GM12878 (cell line): ENCODE measurements around the gene DYNLT2. TPM values are rescaled to one million over a fixed set of nuclear protein-coding genes. Genes with fewer than 3 reads are reported as not detected.

Experiments used
- ATAC-seq: fragments of 200-7000 bp; cut with Tn5 transposase; 3 replicates; pipeline ENCODE4 v1.9.1; 2020; ENCODE audit warnings: mild to moderate bottlenecking, moderate library complexity
- BruUV-seq: library from RNA; stranded (reverse); fragments of 400-500 nt; replicated peaks from 2 replicates; lab custom pipeline; 2021; lab: Mats Ljungman, UMichigan
- CTCF ChIA-PET: fragments of 300-600 bp; sonication (Branson Sonifier 250); formaldehyde crosslinking; extraction: SDS; loops from one replicate; lab custom pipeline; 2021; ENCODE audit warnings: inconsistent platforms; lab: Yijun Ruan, JAX
- POLR2A ChIA-PET: fragments of 350-600 bp; formaldehyde crosslinking; extraction: SDS; loops from one replicate; lab custom pipeline; 2021; ENCODE audit warnings: inconsistent platforms; lab: Charles Lee
- RAD21 ChIA-PET: fragments of 300-600 bp; sonication (Branson Sonifier 250); formaldehyde crosslinking; loops from one replicate; lab custom pipeline; 2023; ENCODE audit warnings: antibody characterized with exemption; ENCODE audit not compliant: unreplicated experiment; lab: Charles Lee
- SMC1A ChIA-PET: fragments of 300-600 bp; sonication (Branson Sonifier 250); formaldehyde crosslinking; loops from one replicate; lab custom pipeline; 2023; ENCODE audit not compliant: unreplicated experiment, uncharacterized antibody; lab: Charles Lee
- DNase-seq: peaks from one replicate; pipeline ENCODE4 v3.0.0-alpha.2; 2011; ENCODE audit warnings: low read depth, low spot score
- FAIRE-seq: peaks from 3 replicates; lab custom pipeline; 2011; peaks lifted over from hg19 to GRCh38; lab: Jason Lieb, UNC
- H2AFZ ChIP-seq: 2 replicates; pipeline ENCODE4 v1.6.0; 2011; ENCODE audit warnings: low read depth, low read length, control low read depth; ENCODE audit not compliant: control insufficient read depth
- H3K27ac ChIP-seq: 2 replicates; pipeline ENCODE4 v1.5.1; 2011; ENCODE audit warnings: control low read depth; ENCODE audit not compliant: control insufficient read depth, insufficient read depth
- H3K27me3 ChIP-seq, 2 experiments: replicated peaks in 1 of 2; 2 replicates each; pipeline versions ENCODE4 v1.6.0 to v1.6.1; 2011; ENCODE audit warnings: low read length in 1 of 2; ENCODE audit not compliant: control insufficient read depth in 2 of 2, insufficient read depth in 2 of 2
- H3K36me3 ChIP-seq, 2 experiments: 2 replicates each; pipeline ENCODE4 v1.5.1; 2011; ENCODE audit warnings: low read length in 1 of 2; ENCODE audit not compliant: control insufficient read depth in 2 of 2, insufficient read depth in 2 of 2
- H3K4me1 ChIP-seq: 2 replicates; pipeline ENCODE4 v1.6.1; 2011; ENCODE audit warnings: mild to moderate bottlenecking, low read length, moderate library complexity, mixed read lengths; ENCODE audit not compliant: control insufficient read depth, insufficient read depth
- H3K4me2 ChIP-seq: 2 replicates; pipeline ENCODE4 v1.6.0; 2011; ENCODE audit warnings: control low read depth; ENCODE audit not compliant: control insufficient read depth, insufficient read depth
- H3K4me3 ChIP-seq: fragments of 200-600 bp; sonication (generic); 2 replicates; pipeline ENCODE4 v1.5.1; 2016
- H3K79me2 ChIP-seq: 2 replicates; pipeline ENCODE4 v1.6.0; 2011; ENCODE audit warnings: low read length; ENCODE audit not compliant: control insufficient read depth, insufficient read depth
- H3K9ac ChIP-seq: 2 replicates; pipeline ENCODE4 v1.8.0; 2011; ENCODE audit warnings: low read length, control low read depth, mixed read lengths; ENCODE audit not compliant: control insufficient read depth, insufficient read depth
- H3K9me3 ChIP-seq: replicated peaks from 3 replicates; pipeline ENCODE4 v1.5.1; 2011; ENCODE audit warnings: mild to moderate bottlenecking, low read length; ENCODE audit not compliant: control insufficient read depth, insufficient read depth
- H4K20me1 ChIP-seq: 2 replicates; pipeline ENCODE4 v1.6.0; 2011; ENCODE audit not compliant: control insufficient read depth, insufficient read depth
- CBX5 ChIP-seq: sonication (generic); IDR thresholded peaks from 2 replicates; pipeline ENCODE4 v1.6.1; 2016; ENCODE audit warnings: low read depth, moderate library complexity, mild to moderate bottlenecking, inconsistent platforms
- GABPA ChIP-seq: IDR thresholded peaks from 2 replicates; pipeline ENCODE4 v1.6.1; 2014; ENCODE audit warnings: antibody characterized with exemption, low read depth, mild to moderate bottlenecking, inconsistent platforms
- JUNB ChIP-seq: IDR thresholded peaks from 2 replicates; pipeline ENCODE4 v1.6.1; 2016; ENCODE audit warnings: antibody characterized with exemption, mild to moderate bottlenecking
- KAT2A ChIP-seq: conservative IDR thresholded peaks from 2 replicates; pipeline ENCODE4 v1.6.1; 2011; ENCODE audit warnings: low read depth, low read length; ENCODE audit not compliant: control insufficient read depth
- NKRF ChIP-seq: fragments of 450-650 bp; conservative IDR thresholded peaks from 2 replicates; pipeline ENCODE4 v1.6.1; 2017; ENCODE audit warnings: mild to moderate bottlenecking, moderate library complexity
- NR2F1 ChIP-seq: fragments of 450-650 bp; conservative IDR thresholded peaks from 2 replicates; pipeline ENCODE4 v1.6.1; 2017; ENCODE audit warnings: mild to moderate bottlenecking
- POLR2AphosphoS5 ChIP-seq: IDR thresholded peaks from 2 replicates; pipeline ENCODE4 v1.6.1; 2011; ENCODE audit warnings: mild to moderate bottlenecking, low read length, inconsistent platforms
- RUNX3 ChIP-seq: IDR thresholded peaks from 2 replicates; pipeline ENCODE4 v1.6.1; 2012; ENCODE audit warnings: low read length, inconsistent platforms
- SMC3 ChIP-seq: IDR thresholded peaks from 2 replicates; pipeline ENCODE4 v1.6.1; 2011; ENCODE audit warnings: low read length, improper control_type of control experiment, borderline replicate concordance
- STAT1 ChIP-seq: fragments of 450-650 bp; conservative IDR thresholded peaks from 2 replicates; pipeline ENCODE4 v1.6.1; 2014; ENCODE audit warnings: antibody characterized with exemption, mild to moderate bottlenecking
- SUZ12 ChIP-seq: fragments of 200-600 bp; sonication (generic); IDR thresholded peaks from one replicate; pipeline ENCODE4 v1.6.1; 2018; ENCODE audit warnings: antibody characterized with exemption, mild to moderate bottlenecking; ENCODE audit not compliant: unreplicated experiment
- TCF12 ChIP-seq: IDR thresholded peaks from 2 replicates; pipeline ENCODE4 v1.6.1; 2011; ENCODE audit warnings: low read depth, mild to moderate bottlenecking, low read length
- TCF7 ChIP-seq: IDR thresholded peaks from 2 replicates; pipeline ENCODE4 v1.6.1; 2014; ENCODE audit warnings: antibody characterized with exemption, borderline replicate concordance
- ZNF217 ChIP-seq: fragments of 450-650 bp; IDR thresholded peaks from 2 replicates; pipeline ENCODE4 v1.6.1; 2017; ENCODE audit warnings: antibody characterized with exemption, mild to moderate bottlenecking
- ZNF592 ChIP-seq: fragments of 450-650 bp; IDR thresholded peaks from 2 replicates; pipeline ENCODE4 v1.6.1; 2017; ENCODE audit warnings: mild to moderate bottlenecking, moderate library complexity
- WGBS: methylation state at CpG from one replicate; pipeline ENCODE4 v1.1.6; 2016; ENCODE audit warnings: low lambda C conversion rate; ENCODE audit not compliant: insufficient replicate concordance, insufficient coverage; ENCODE audit errors: missing lambda C conversion rate; 5-methylcytosine and 5-hydroxymethylcytosine counted together
- in situ Hi-C: fragments of 300-500 bp; cut with MboI; formaldehyde crosslinking; loops from 9 replicates; pipeline ENCODE4 v1.14.3; 2018; ENCODE audit warnings: mixed read lengths
- intact Hi-C: fragments of 100-400 bp; cut with micrococcal nuclease; formaldehyde crosslinking; loops from one replicate; pipeline ENCODE4 v1.14.2; 2022; ENCODE audit not compliant: unreplicated experiment
- polyA plus RNA-seq, 11 experiments: library from polyadenylated mRNA; depleted of rRNA in 4 of 11; unstranded in 6 of 11; stranded (reverse) in 5 of 11; fragments of >200 nt; fragmentation: Nextera tagmentation in 4 of 11; fragmentation: Illumina TruSeq in 1 of 11; extraction: Ambion mirVana in 4 of 11; extraction: Trizol in 1 of 11; gene quantifications; 1 replicate in 1 of 11; 2 replicates in 10 of 11; pipeline versions ENCODE4 v1.2.1 to v1.2.3, GENCODE V29; 2011 to 2016; ENCODE audit warnings: inconsistent platforms in 2 of 11, missing spikeins in 2 of 11, low read depth in 1 of 11
- total RNA-seq, 4 experiments: library from RNA; depleted of rRNA in 3 of 4; stranded (reverse); fragments of >200 nt in 3 of 4; fragmentation: Illumina TruSeq in 1 of 4; extraction: Trizol in 1 of 4; gene quantifications; 2 replicates each; pipeline versions ENCODE4 v1.2.1 to v1.2.3, GENCODE V29; 2013 to 2021
- TF ChIP-seq, protein P1 (sequence below), 3 experiments: IDR thresholded peaks in 2 of 3; conservative IDR thresholded peaks in 1 of 3; 2 replicates each; pipeline ENCODE4 v1.5.1; 2011; ENCODE audit warnings: low read depth in 3 of 3, low read length in 3 of 3, mild to moderate bottlenecking in 3 of 3, control low read depth in 2 of 3, moderate library complexity in 2 of 3, inconsistent platforms in 1 of 3, mixed read lengths in 1 of 3; ENCODE audit not compliant: control insufficient read depth in 2 of 3, insufficient read depth in 1 of 3; ENCODE audit errors: extremely low read depth in 1 of 3

Gene DYNLT2
- total and polyA plus RNA-seq, 10 of the 15 experiments (the other 5 are each of a cell fraction or from before 2014, with no cell fraction given): 2.2 to 5.9 (median 5.4) TPM

- ChIA-PET POLR2A (no interaction called here), SMC1A (no interaction called here), CTCF (no interaction called here), RAD21 (no interaction called here)
- Histone ChIP-seq H3K4me1 (no peaks in the 10 kb centered on the region), H3K9ac (no peak overlapping the region), H3K27ac (no peak overlapping the region), H3K79me2 (no peaks in the 10 kb centered on the region), H2AFZ (no peak overlapping the region), H4K20me1 (no peaks in the 10 kb centered on the region), H3K4me3 (no peak overlapping the region), H3K9me3 (no peaks in the 10 kb centered on the region; the same call in 2 of the 3 replicates), H3K27me3 (no peaks in the 10 kb centered on the region), H3K4me2 (no peak overlapping the region), H3K36me3 (peaks cover 6 to 15% of the 10 kb centered on the region in 2 experiments)
- in situ Hi-C loops: no loop called here
- no peak for DNase-seq
- no peak for ATAC-seq
- FAIRE-seq: no peak
- TF ChIP-seq NR2F1 (no peak), KAT2A (no peak), TCF7 (no peak), JUNB (no peak), NKRF (no peak), SUZ12 (no peak), GABPA (no peak), STAT1 (no peak), ZNF592 (no peak), TCF12 (no peak), SMC3 (no peak), POLR2AphosphoS5 (no peak), ZNF217 (no peak), RUNX3 (no peak), CBX5 (no peak)
- TF ChIP-seq, protein P1, sequence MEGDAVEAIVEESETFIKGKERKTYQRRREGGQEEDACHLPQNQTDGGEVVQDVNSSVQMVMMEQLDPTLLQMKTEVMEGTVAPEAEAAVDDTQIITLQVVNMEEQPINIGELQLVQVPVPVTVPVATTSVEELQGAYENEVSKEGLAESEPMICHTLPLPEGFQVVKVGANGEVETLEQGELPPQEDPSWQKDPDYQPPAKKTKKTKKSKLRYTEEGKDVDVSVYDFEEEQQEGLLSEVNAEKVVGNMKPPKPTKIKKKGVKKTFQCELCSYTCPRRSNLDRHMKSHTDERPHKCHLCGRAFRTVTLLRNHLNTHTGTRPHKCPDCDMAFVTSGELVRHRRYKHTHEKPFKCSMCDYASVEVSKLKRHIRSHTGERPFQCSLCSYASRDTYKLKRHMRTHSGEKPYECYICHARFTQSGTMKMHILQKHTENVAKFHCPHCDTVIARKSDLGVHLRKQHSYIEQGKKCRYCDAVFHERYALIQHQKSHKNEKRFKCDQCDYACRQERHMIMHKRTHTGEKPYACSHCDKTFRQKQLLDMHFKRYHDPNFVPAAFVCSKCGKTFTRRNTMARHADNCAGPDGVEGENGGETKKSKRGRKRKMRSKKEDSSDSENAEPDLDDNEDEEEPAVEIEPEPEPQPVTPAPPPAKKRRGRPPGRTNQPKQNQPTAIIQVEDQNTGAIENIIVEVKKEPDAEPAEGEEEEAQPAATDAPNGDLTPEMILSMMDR (IDR thresholded peaks at IDR 0.05 in 2 of 3, conservative IDR thresholded peaks at IDR 0.05 in 1 of 3; ENCODE audit: control insufficient read depth in 2 of 3, extremely low read depth in 1 of 3, insufficient read depth in 1 of 3, low read depth in 3 of 3, low read length in 3 of 3): no peak
- no TSS peak for BruUV-seq
- intact Hi-C loops: no loop called here
- 92% methylated on average over 12 of the region's 12 CpGs for WGBS
These were observed 27.3 kb upstream of the DYNLT2 start for GRCh38 chr6:169778646-169779045.
